Sigmoid colon (tissue), 7 donors: Measurements from ENCODE around the gene PXK. TPM values are rescaled to one million over a fixed set of nuclear protein-coding genes. Genes with fewer than 3 reads are reported as not detected.

Experiments used
- DNase-seq: peaks from one replicate; pipeline ENCODE4 v3.0.0-alpha.2; 2019
- H3K27ac ChIP-seq, 4 donors: fragments of 200-600 bp; sonication (generic); one replicate each; pipeline ENCODE4 v1.5.1; 2016 to 2019; ENCODE audit warnings: mild to moderate bottlenecking in 1 of 4
- H3K27me3 ChIP-seq, 3 donors: fragments of 200-600 bp; sonication (generic); one replicate each; pipeline ENCODE4 v1.5.1; 2019; ENCODE audit warnings: mild to moderate bottlenecking in 1 of 3
- H3K36me3 ChIP-seq, 4 donors: fragments of 200-600 bp; sonication (generic); one replicate each; pipeline ENCODE4 v1.5.1; 2016 to 2019
- H3K4me1 ChIP-seq, 4 donors: fragments of 200-600 bp; sonication (generic); one replicate each; pipeline ENCODE4 v1.5.1; 2017 to 2019
- H3K4me3 ChIP-seq, 4 donors: fragments of 200-600 bp; sonication (generic); one replicate each; pipeline ENCODE4 v1.5.1; 2017 to 2019; ENCODE audit warnings: mild to moderate bottlenecking in 2 of 4, moderate library complexity in 1 of 4
- H3K9me3 ChIP-seq, 4 donors: fragments of 200-600 bp in 3 of 4; sonication (generic) in 3 of 4; one replicate each; pipeline versions ENCODE4 v1.5.1 to v1.6.1; 2013 to 2019
- CTCF ChIP-seq, 4 experiments: fragments of 450-650 bp in 3 of 4; fragments of 200-600 bp in 1 of 4; IDR thresholded peaks; one replicate each; pipeline ENCODE4 v1.5.1; 2016 to 2019; ENCODE audit warnings: antibody characterized with exemption in 4 of 4, mild to moderate bottlenecking in 3 of 4, moderate library complexity in 2 of 4
- EP300 ChIP-seq, 4 donors: sonication (generic); formaldehyde crosslinking; IDR thresholded peaks; one replicate each; pipeline ENCODE4 v1.6.1; 2017; ENCODE audit warnings: antibody characterized with exemption in 4 of 4
- POLR2A ChIP-seq, 2 donors: fragments of 450-650 bp; IDR thresholded peaks; one replicate each; pipeline ENCODE4 v1.6.1; 2016; ENCODE audit warnings: antibody characterized with exemption in 2 of 2, mild to moderate bottlenecking in 2 of 2, moderate library complexity in 2 of 2
- POLR2AphosphoS5 ChIP-seq, 4 donors: sonication (generic); formaldehyde crosslinking; IDR thresholded peaks; one replicate each; pipeline ENCODE4 v1.6.1; 2017; ENCODE audit warnings: antibody characterized with exemption in 4 of 4
- WGBS, 2 donors: extraction: QIAGEN DNeasy Blood & Tissue Kit; methylation state at CpG; one replicate each; pipeline ENCODE4 v1.1.7; 2013; 5-methylcytosine and 5-hydroxymethylcytosine counted together
- intact Hi-C: fragments of 100-400 bp; cut with DNase I; formaldehyde crosslinking; loops from one replicate; pipeline ENCODE4 v1.15.1; 2023
- polyA plus RNA-seq, 3 donors: library from polyadenylated mRNA; stranded (reverse); fragments of 200-250 nt; gene quantifications; one replicate each; pipeline ENCODE4 v1.2.3, GENCODE V29; 2013
- total RNA-seq, 4 donors: library from RNA; depleted of rRNA; stranded (reverse); fragments of >200 nt; gene quantifications; one replicate each; pipeline ENCODE4 v1.1.0, GENCODE V29; 2016
- donor health status: healthy with polysubstance abuse.
- donor health status: Bipolar disorder and iron deficiency.
- donor health status: healthy.

Gene PXK
- total and polyA plus RNA-seq, 7 donors: 6.9 to 58.7 (median 30.3) TPM

GRCh38 chr3:58469096-58469495 lies 136.4 kb downstream of the PXK start:
- Histone ChIP-seq H3K27ac (no peak overlapping the region), H3K9me3 (no peaks in the 10 kb centered on the region), H3K4me1 (peaks cover 0 to 7% (median under 1%) of the 10 kb centered on the region in 4 donors), H3K27me3 (no peaks in the 10 kb centered on the region), H3K4me3 (no peak overlapping the region), H3K36me3 (no peaks in the 10 kb centered on the region)
- TF ChIP-seq POLR2A (IDR thresholded peaks at IDR 0.05) (no peak), EP300 (IDR thresholded peaks at IDR 0.05) (no peak), CTCF (IDR thresholded peaks at IDR 0.05) (no peak)
- intact Hi-C loops: no loop called here
- WGBS, 2 donors: 81 to 93% methylated on average over 4 of the region's 4 CpGs
- no peak for DNase-seq

GRCh38 chr3:58470363-58471024 lies 137.8 kb downstream of the PXK start:
- TF ChIP-seq EP300 (IDR thresholded peaks at IDR 0.05) (no peak), POLR2A (IDR thresholded peaks at IDR 0.05) (no peak), CTCF (IDR thresholded peaks at IDR 0.05) (no peak), POLR2AphosphoS5 (IDR thresholded peaks at IDR 0.05) (no peak)
- DNase-seq: no peak
- Histone ChIP-seq H3K4me1 (peaks cover 0 to 7% (median 0%) of the 10 kb centered on the region in 4 donors), H3K9me3 (no peaks in the 10 kb centered on the region), H3K27ac (no peak overlapping the region), H3K27me3 (no peaks in the 10 kb centered on the region), H3K36me3 (no peaks in the 10 kb centered on the region), H3K4me3 (no peak overlapping the region)
- WGBS, 2 donors: 48 to 79% methylated on average over 12 of the region's 12 CpGs
- intact Hi-C loops: no loop called here

GRCh38 chr3:58471025-58471887 lies 138.6 kb downstream of the PXK start:
- no peaks in the 10 kb centered on the region for H3K27me3 ChIP-seq
- no peak for DNase-seq
- H3K27ac ChIP-seq: peak overlapping the region in 2 of 4 donors; percentile 25 to 38
- H3K4me3 ChIP-seq: no peak overlapping the region
- no peaks in the 10 kb centered on the region for H3K9me3 ChIP-seq
- intact Hi-C loops: no loop called here
- peaks cover 0 to 7% (median 0%) of the 10 kb centered on the region in 4 donors for H3K4me1 ChIP-seq
- TF ChIP-seq POLR2A (IDR thresholded peaks at IDR 0.05): no peak
- no peak for TF ChIP-seq EP300 (IDR thresholded peaks at IDR 0.05)
- TF ChIP-seq POLR2AphosphoS5 (IDR thresholded peaks at IDR 0.05): no peak
- TF ChIP-seq CTCF (IDR thresholded peaks at IDR 0.05): no peak
- H3K36me3 ChIP-seq: no peaks in the 10 kb centered on the region
- 20 to 52% methylated on average over 10 of the region's 10 CpGs for WGBS, 2 donors

- Histone ChIP-seq H3K27ac (no peak overlapping the region), H3K27me3 (no peaks in the 10 kb centered on the region), H3K36me3 (no peaks in the 10 kb centered on the region), H3K9me3 (no peaks in the 10 kb centered on the region), H3K4me3 (no peak overlapping the region), H3K4me1 (peaks cover 0 to 7% (median 0%) of the 10 kb centered on the region in 4 donors)
- DNase-seq: no peak
- 92 to 93% methylated on average over 1 of the region's 1 CpG for WGBS, 2 donors
- TF ChIP-seq CTCF (IDR thresholded peaks at IDR 0.05): no peak
- TF ChIP-seq POLR2AphosphoS5 (IDR thresholded peaks at IDR 0.05): no peak
- no peak for TF ChIP-seq EP300 (IDR thresholded peaks at IDR 0.05)
- TF ChIP-seq POLR2A (IDR thresholded peaks at IDR 0.05): no peak
- intact Hi-C loops: no loop called here
Observed at GRCh38 chr3:58473275-58473674, 140.6 kb downstream of the PXK start.
